Measurements from ENCODE around the gene GAP43. TPM values are rescaled to one million over a fixed set of nuclear protein-coding genes. Genes with fewer than 3 reads are reported as not detected.

GAP43 gene
- total and polyA plus RNA-seq, 3 donors from 2014 or later = 0.62 to 0.63 (median 0.62) TPM

DNA sequence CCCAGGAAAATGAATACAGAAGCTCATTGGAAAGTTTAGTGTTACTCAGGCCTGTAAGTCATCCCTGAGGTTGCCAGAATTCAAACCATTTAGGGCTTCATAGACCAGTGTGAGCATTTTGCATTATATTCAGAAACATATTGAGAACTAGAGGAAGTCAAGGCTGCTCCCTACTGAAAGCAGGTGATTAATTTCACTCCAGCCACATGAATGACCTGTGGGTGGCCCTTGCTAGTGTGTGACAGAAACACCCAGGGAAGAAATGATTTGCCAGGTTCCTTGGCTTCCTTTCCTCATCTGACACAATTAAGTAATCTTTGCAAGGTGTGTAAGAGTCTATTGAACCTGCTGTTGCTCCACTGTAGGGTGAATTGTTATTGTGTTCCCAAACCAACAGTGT is 61.8 kb downstream of the GAP43 start:
- no peak for TF ChIP-seq POLR2A (IDR thresholded peaks at IDR 0.05)
- TF ChIP-seq, protein P1, sequence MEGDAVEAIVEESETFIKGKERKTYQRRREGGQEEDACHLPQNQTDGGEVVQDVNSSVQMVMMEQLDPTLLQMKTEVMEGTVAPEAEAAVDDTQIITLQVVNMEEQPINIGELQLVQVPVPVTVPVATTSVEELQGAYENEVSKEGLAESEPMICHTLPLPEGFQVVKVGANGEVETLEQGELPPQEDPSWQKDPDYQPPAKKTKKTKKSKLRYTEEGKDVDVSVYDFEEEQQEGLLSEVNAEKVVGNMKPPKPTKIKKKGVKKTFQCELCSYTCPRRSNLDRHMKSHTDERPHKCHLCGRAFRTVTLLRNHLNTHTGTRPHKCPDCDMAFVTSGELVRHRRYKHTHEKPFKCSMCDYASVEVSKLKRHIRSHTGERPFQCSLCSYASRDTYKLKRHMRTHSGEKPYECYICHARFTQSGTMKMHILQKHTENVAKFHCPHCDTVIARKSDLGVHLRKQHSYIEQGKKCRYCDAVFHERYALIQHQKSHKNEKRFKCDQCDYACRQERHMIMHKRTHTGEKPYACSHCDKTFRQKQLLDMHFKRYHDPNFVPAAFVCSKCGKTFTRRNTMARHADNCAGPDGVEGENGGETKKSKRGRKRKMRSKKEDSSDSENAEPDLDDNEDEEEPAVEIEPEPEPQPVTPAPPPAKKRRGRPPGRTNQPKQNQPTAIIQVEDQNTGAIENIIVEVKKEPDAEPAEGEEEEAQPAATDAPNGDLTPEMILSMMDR (IDR thresholded peaks at IDR 0.05) = no peak
- intact Hi-C loops (cut with DNase I; ENCODE audit: low total_unique reads) = no loop called here
- DNase-seq = no peak

DNA sequence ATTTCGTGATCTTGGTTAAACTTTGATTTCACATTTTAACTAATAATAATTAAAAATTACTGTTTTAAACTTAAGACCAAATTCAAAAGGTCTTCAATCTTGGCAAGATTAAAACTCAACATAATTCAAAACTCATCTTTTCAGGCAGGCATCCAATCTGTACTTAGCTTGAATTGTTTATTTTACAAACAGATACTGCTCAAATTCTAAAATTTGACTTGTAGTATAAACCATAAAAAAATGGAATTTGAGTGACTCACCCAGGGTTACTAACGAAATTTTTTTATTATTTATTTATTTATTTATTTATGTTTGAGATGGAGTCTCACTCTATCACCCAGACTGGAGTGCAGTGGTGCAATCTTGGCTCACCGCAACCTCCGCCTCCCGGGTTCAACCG is 64.4 kb downstream of the GAP43 start:
- Histone ChIP-seq H3K9me3 (no peaks in the 10 kb centered on the region), H3K27me3 (no peaks in the 10 kb centered on the region), H3K4me1 (no peaks in the 10 kb centered on the region), H3K36me3 (ENCODE audit: low read depth, missing control alignments) (no peaks in the 10 kb centered on the region), H3K27ac (no peak overlapping the region), H3K4me3 (no peak overlapping the region)
- intact Hi-C loops (cut with DNase I; ENCODE audit: low total_unique reads) = no loop called here
- WGBS, 2 donors = 89% methylated on average over 6 of the region's 6 CpGs
- TF ChIP-seq, protein P1 (IDR thresholded peaks at IDR 0.05) = no peak
- TF ChIP-seq POLR2A (IDR thresholded peaks at IDR 0.05) = no peak
- no peak for DNase-seq

More for the DNA sequence above, 61.8 kb downstream of the GAP43 start:
- H3K4me3 ChIP-seq = no peak overlapping the region
- H3K27me3 ChIP-seq = no peaks in the 10 kb centered on the region
- no peaks in the 10 kb centered on the region for H3K9me3 ChIP-seq
- H3K36me3 ChIP-seq (ENCODE audit: low read depth, missing control alignments) = no peaks in the 10 kb centered on the region
- no peak overlapping the region for H3K27ac ChIP-seq
- H3K4me1 ChIP-seq = no peaks in the 10 kb centered on the region

DNA sequence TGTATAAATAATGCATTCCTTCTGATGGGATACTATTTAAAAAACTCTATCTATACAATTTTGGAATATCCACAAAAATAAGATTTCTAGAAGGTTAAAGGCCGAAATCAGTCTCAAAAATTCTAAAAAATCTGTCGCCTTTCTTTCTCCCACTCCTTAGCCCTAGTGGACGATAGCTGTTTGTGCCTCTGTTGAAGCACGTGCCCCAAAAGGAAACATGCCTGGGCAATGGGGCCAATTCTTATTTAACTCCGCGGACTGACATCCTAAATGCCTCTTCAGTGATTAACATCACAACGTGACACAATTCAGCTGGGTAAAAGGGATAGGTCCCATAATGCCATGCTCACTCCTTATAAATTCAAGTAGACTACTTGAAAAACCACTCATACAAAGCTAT is 65.1 kb downstream of the GAP43 start:
- Histone ChIP-seq H3K9me3 (no peaks in the 10 kb centered on the region), H3K36me3 (ENCODE audit: low read depth, missing control alignments) (no peaks in the 10 kb centered on the region), H3K27ac (no peak overlapping the region), H3K4me1 (no peaks in the 10 kb centered on the region), H3K27me3 (no peaks in the 10 kb centered on the region), H3K4me3 (no peak overlapping the region)
- 89 to 91% methylated on average over 7 of the region's 7 CpGs for WGBS, 2 donors
- TF ChIP-seq POLR2A (IDR thresholded peaks at IDR 0.05) = no peak
- DNase-seq = no peak
- intact Hi-C loops (cut with DNase I; ENCODE audit: low total_unique reads) = no loop called here

DNA sequence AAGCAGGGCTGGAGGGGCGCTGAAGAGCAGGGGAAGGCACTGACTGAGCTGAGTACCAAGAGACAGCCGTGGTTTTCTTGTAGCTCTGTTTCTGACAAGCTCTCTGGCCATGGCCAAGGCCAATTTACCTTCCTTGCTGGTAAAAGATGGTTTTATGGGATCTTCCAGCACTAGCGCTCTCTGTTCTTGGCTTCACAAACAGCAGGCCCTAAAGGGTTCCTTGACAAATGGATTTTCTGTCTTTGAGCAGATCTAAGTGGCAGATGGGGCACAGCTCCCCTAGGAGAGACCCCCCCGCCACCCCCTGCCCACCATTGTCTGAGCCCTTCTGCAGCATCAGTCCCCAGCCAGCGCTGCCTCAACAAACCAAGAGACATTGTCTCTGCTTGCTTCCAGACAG is 66.6 kb downstream of the GAP43 start:
- no peak overlapping the region for H3K27ac ChIP-seq
- H3K4me1 ChIP-seq = no peaks in the 10 kb centered on the region
- H3K27me3 ChIP-seq = no peaks in the 10 kb centered on the region
- intact Hi-C loops (cut with DNase I; ENCODE audit: low total_unique reads) = loop anchor here (5.0 kb wide), 1 partner anchor 473 kb away; no protein-coding TSS in a partner anchor
- H3K4me3 ChIP-seq = no peak overlapping the region
- 89 to 94% methylated on average over 5 of the region's 5 CpGs for WGBS, 2 donors
- TF ChIP-seq, protein P1 (IDR thresholded peaks at IDR 0.05) = no peak
- TF ChIP-seq POLR2A (IDR thresholded peaks at IDR 0.05) = no peak
- no peaks in the 10 kb centered on the region for H3K9me3 ChIP-seq
- H3K36me3 ChIP-seq (ENCODE audit: low read depth, missing control alignments) = no peaks in the 10 kb centered on the region
- DNase-seq = no peak

DNA sequence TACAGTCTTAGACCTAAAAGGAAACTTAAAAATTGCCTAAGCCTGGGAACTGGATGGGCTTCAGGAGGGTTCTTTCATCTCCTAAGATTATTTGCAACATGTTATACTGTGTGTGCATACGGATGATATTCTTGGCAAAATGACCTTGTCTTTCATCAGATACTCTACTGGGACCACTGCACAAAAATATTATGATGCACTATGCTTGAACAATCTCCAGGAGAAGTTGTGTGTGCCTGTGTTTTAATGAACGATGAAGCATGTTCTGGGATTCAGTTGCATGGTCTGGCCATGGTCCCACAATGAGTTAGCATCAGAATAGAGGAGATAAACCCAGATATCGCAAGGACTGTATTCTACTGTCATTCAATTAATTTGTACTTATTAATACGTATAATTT is 68.7 kb downstream of the GAP43 start:
- TF ChIP-seq, protein P1 (IDR thresholded peaks at IDR 0.05) = no peak
- TF ChIP-seq POLR2A (IDR thresholded peaks at IDR 0.05) = no peak
- H3K4me1 ChIP-seq = no peaks in the 10 kb centered on the region
- no peak for DNase-seq
- no peak overlapping the region for H3K27ac ChIP-seq
- intact Hi-C loops (cut with DNase I; ENCODE audit: low total_unique reads) = loop anchor here (5.0 kb wide), 1 partner anchor 475 kb away; no protein-coding TSS in a partner anchor
- no peak overlapping the region for H3K4me3 ChIP-seq
- H3K9me3 ChIP-seq = no peaks in the 10 kb centered on the region
- 75 to 83% methylated on average over 4 of the region's 4 CpGs for WGBS, 2 donors
- H3K27me3 ChIP-seq = no peaks in the 10 kb centered on the region
- H3K36me3 ChIP-seq (ENCODE audit: low read depth, missing control alignments) = no peaks in the 10 kb centered on the region
